GM06990 (cell line): ENCODE data around the gene ANKRD65.
"Not testable (repeated sequence)": the region's sequence is repeated elsewhere in the genome, so short reads cannot be mapped to it uniquely, and the experiment has no call there.

Experiments
- DNase-seq: peaks from one replicate; pipeline ENCODE4 v3.0.0-alpha.2; 2011; ENCODE audit not compliant: insufficient read length; ENCODE audit errors: extremely low read depth
- H3K27me3 ChIP-seq: replicated peaks from 2 replicates; pipeline ENCODE4 v1.6.0; 2011; ENCODE audit warnings: low read length; ENCODE audit not compliant: control insufficient read depth, insufficient read depth
- H3K36me3 ChIP-seq: 2 replicates; pipeline ENCODE4 v1.5.1; 2011; ENCODE audit warnings: low read length; ENCODE audit not compliant: control insufficient read depth, insufficient read depth
- H3K4me3 ChIP-seq: replicated peaks from 2 replicates; pipeline ENCODE4 v1.5.1; 2011; ENCODE audit warnings: low read depth, mild to moderate bottlenecking, control low read depth, low read length
- TF ChIP-seq, protein P1 (sequence below): IDR thresholded peaks from 2 replicates; pipeline ENCODE4 v1.5.1; 2011; ENCODE audit warnings: low read length, control low read depth, mild to moderate bottlenecking, inconsistent platforms; ENCODE audit not compliant: insufficient read depth, poor library complexity, severe bottlenecking

The ANKRD65 gene

DNA sequence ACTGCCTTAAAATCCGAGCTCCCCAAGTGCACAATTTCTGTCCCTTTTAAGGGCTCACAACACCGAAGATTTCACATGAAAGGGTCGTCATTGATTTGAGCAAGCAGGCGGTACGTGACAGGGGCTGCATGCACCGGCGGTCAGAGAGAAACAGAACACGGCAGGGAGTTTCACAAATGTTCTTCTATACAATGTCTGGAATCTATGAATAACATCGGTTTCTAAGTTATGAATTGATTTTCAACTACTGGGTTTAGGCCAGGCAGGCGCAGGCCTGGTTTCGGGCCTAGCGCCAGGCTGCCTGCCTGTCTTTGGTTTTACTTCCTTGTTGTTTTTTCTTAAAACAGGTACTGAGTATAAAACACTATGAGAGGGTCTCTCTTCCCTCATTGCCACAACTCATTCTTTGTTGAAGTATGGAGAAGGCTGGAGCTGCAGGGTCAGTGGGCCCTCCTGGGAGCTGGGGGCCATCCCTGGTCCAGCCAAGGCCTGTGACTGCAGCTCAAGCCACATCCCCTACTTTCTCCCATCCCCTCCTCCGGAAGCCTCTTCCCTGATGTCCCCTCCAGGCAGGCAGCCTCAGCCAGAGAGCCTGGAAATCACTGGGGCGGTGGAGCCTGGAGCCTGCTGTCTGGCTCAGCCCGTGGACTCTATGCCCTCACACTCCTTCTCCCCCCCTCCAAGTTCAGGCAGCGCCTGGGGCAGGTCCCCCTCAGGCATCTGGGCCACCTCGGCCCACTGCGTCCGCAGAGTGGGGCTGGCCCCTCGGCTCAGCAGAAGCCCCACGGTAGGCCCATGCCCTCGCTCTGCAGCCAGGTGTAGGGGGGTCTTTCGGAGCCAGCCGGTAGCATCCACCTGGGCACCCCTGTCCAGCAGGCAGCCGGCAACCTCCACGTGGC, 2.4 kb downstream of the ANKRD65 start:
- no peak overlapping the region for H3K4me3 ChIP-seq
- H3K27me3 ChIP-seq, result no peaks in the 10 kb centered on the region
- H3K36me3 ChIP-seq, result no peaks in the 10 kb centered on the region
- TF ChIP-seq, protein P1, sequence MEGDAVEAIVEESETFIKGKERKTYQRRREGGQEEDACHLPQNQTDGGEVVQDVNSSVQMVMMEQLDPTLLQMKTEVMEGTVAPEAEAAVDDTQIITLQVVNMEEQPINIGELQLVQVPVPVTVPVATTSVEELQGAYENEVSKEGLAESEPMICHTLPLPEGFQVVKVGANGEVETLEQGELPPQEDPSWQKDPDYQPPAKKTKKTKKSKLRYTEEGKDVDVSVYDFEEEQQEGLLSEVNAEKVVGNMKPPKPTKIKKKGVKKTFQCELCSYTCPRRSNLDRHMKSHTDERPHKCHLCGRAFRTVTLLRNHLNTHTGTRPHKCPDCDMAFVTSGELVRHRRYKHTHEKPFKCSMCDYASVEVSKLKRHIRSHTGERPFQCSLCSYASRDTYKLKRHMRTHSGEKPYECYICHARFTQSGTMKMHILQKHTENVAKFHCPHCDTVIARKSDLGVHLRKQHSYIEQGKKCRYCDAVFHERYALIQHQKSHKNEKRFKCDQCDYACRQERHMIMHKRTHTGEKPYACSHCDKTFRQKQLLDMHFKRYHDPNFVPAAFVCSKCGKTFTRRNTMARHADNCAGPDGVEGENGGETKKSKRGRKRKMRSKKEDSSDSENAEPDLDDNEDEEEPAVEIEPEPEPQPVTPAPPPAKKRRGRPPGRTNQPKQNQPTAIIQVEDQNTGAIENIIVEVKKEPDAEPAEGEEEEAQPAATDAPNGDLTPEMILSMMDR, result no peak
- no peak for DNase-seq

- H3K36me3 ChIP-seq, H3K4me3 ChIP-seq, DNase-seq, H3K27me3 ChIP-seq: not testable (repeated sequence)
These were observed 3.1 kb downstream of the ANKRD65 start for GRCh38 chr1:1417825-1418463.

DNA sequence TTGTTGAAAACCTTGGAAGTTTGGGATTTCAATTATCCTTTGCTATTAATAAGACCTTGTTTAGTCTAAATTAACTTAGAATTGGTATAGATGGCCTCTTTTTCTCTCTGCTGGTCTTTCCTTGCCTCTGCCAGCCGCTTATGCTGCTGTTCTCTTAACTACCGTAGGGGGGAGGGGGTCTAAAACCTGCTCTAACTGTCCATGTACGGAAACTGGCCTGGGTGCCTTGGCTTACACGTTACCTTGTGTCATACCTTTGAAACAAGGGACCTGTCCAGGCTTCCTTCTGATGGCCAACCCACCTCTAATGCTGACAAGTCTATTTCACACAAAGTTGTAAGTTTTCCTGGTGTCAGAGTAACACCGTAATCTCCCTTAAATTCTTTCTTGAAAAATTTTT, 3.7 kb downstream of the ANKRD65 start:
- not testable (repeated sequence) for H3K36me3 ChIP-seq, DNase-seq, H3K27me3 ChIP-seq
- H3K4me3 ChIP-seq, result peak overlapping the region; percentile 18

DNA sequence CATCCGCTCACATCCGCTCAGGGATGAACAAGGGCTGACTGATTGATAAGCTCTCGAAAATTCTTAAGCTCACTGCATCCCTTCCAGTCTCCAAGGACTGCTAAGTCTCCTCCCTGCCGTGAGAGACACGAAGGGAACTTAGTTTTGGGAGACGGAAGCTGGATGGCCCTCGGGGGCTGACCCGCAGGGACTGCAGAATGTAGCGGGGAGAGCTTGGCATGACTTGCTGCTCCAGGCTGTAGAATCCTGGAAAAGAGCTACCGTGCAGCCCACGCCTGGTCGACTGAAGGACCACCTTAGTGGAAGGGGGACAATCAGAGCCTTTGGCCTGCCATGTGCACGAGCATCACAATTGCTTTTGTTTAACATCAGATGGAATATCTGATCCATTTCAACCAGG, 5.3 kb downstream of the ANKRD65 start:
- TF ChIP-seq, protein P1, result no peak

GRCh38 chr1:1412311-1412902, 8.7 kb downstream of the ANKRD65 start:
- not testable (repeated sequence) for DNase-seq, H3K36me3 ChIP-seq, H3K27me3 ChIP-seq, H3K4me3 ChIP-seq

More for the DNA sequence above, 5.3 kb downstream of the ANKRD65 start:
- DNase-seq, result no peak
- no peaks in the 10 kb centered on the region for H3K27me3 ChIP-seq
- no peaks in the 10 kb centered on the region for H3K36me3 ChIP-seq
- H3K4me3 ChIP-seq, result no peak overlapping the region

GRCh38 chr1:1411626-1412025, 9.4 kb downstream of the ANKRD65 start:
- Histone ChIP-seq H3K27me3 (no peaks in the 10 kb centered on the region), H3K4me3 (no peak overlapping the region), H3K36me3 (no peaks in the 10 kb centered on the region; the same call in 1 of the 2 replicates)
- no peak for DNase-seq
- TF ChIP-seq, protein P1, result no peak

DNA sequence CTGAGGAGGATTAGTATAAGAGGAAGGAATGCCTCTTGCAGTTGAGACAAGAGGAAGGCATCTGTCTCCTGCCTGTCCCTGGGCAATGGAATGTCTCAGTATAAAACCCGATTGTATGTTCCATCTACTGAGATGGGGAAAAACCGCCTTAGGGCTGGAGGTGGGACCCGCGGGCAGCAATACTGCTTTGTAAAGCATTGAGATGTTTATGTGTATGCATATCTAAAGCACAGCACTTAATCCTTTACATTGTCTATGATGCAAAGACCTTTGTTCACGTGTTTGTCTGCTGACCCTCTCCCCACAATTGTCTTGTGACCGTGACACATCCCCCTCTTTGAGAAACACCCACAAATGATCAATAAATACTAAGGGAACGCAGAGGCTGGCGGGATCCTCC, 10.8 kb downstream of the ANKRD65 start:
- H3K4me3 ChIP-seq, H3K27me3 ChIP-seq, H3K36me3 ChIP-seq, DNase-seq: not testable (repeated sequence)
